ENCODE data around the gene AAK1. TPM values are rescaled to one million over a fixed set of nuclear protein-coding genes. Genes with fewer than 3 reads are reported as not detected.

Gene AAK1
- total and polyA plus RNA-seq, 2 donors (not counting 3 experiments of a cell fraction or from before 2014, with no cell fraction given): 31.0 to 127 TPM

GRCh38 chr2:69592511-69592910 lies 51.0 kb downstream of the AAK1 start:
- H4K20me1 ChIP-seq (replicated peaks; ENCODE audit: control insufficient read depth, extremely low read depth, insufficient read depth, low read length): peaks cover 27% of the 10 kb centered on the region
- ChIA-PET CTCF (no interaction called here), POLR2A (no interaction called here)
- no peak overlapping the region for H3K9ac ChIP-seq (replicated peaks; ENCODE audit: extremely low read depth, insufficient read depth, low read length)
- H2AFZ ChIP-seq (ENCODE audit: low read depth, low read length): no peak overlapping the region
- DNase-seq (ENCODE audit: low read depth, low spot score) (no peak), FAIRE-seq (no peak)
- intact Hi-C loops (cut with micrococcal nuclease) (no loop called here), dilution Hi-C loops (cut with MboI; ENCODE audit: extremely low pct_ligation_motif_present, low sequenced_read_pairs) (no loop called here)
- no peaks in the 10 kb centered on the region for H3K4me1 ChIP-seq (ENCODE audit: control insufficient read depth, extremely low read depth, insufficient read depth, low read length)
- no peak overlapping the region for H3K27ac ChIP-seq (ENCODE audit: insufficient read depth, low read depth, low read length)
- H3K9me1 ChIP-seq (replicated peaks; ENCODE audit: control insufficient read depth, extremely low read depth, insufficient read depth, low read length): no peaks in the 10 kb centered on the region
- no peaks in the 10 kb centered on the region for H3K9me3 ChIP-seq (replicated peaks; ENCODE audit: control insufficient read depth, insufficient read depth, low read length)
- no peak overlapping the region for H3K4me2 ChIP-seq (ENCODE audit: insufficient read depth, low read length)
- H3K36me3 ChIP-seq (ENCODE audit: control insufficient read depth in 2 of 2, extremely low read depth in 1 of 2, insufficient read depth in 2 of 2, low read length in 2 of 2): no peaks in the 10 kb centered on the region
- BruUV-seq (replicated peaks): no TSS peak
- H3K79me2 ChIP-seq (ENCODE audit: control insufficient read depth, insufficient read depth, low read length): peaks cover 69% of the 10 kb centered on the region
- TF ChIP-seq POLR2AphosphoS5 (IDR thresholded peaks at IDR 0.05; ENCODE audit: insufficient read depth, low read depth, low read length) (no peak), JUN (IDR thresholded peaks at IDR 0.05; ENCODE audit: borderline replicate concordance, insufficient read depth, insufficient read length, low read depth) (no peak), GATA2 (IDR thresholded peaks at IDR 0.05; ENCODE audit: insufficient read depth, insufficient read length, low read depth, low read length) (no peak), POLR2A (IDR thresholded peaks at IDR 0.05; ENCODE audit: low read depth, low read length) (no peak), FOS (IDR thresholded peaks at IDR 0.05; ENCODE audit: borderline replicate concordance, insufficient read depth, low read length) (no peak), MYC (IDR thresholded peaks at IDR 0.05; ENCODE audit: low read depth, low read length) (no peak), EZH2 (IDR thresholded peaks at IDR 0.05; ENCODE audit: borderline replicate concordance, low read depth, low read length, severe bottlenecking) (no peak)
- TF ChIP-seq, protein P1, sequence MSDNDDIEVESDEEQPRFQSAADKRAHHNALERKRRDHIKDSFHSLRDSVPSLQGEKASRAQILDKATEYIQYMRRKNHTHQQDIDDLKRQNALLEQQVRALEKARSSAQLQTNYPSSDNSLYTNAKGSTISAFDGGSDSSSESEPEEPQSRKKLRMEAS (IDR thresholded peaks at IDR 0.05; ENCODE audit: insufficient read depth, insufficient read length): no peak
- TF ChIP-seq, protein P2, sequence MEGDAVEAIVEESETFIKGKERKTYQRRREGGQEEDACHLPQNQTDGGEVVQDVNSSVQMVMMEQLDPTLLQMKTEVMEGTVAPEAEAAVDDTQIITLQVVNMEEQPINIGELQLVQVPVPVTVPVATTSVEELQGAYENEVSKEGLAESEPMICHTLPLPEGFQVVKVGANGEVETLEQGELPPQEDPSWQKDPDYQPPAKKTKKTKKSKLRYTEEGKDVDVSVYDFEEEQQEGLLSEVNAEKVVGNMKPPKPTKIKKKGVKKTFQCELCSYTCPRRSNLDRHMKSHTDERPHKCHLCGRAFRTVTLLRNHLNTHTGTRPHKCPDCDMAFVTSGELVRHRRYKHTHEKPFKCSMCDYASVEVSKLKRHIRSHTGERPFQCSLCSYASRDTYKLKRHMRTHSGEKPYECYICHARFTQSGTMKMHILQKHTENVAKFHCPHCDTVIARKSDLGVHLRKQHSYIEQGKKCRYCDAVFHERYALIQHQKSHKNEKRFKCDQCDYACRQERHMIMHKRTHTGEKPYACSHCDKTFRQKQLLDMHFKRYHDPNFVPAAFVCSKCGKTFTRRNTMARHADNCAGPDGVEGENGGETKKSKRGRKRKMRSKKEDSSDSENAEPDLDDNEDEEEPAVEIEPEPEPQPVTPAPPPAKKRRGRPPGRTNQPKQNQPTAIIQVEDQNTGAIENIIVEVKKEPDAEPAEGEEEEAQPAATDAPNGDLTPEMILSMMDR (IDR thresholded peaks at IDR 0.05; ENCODE audit: extremely low read depth in 1 of 2, insufficient read depth in 1 of 2, low read depth in 1 of 2, low read length in 2 of 2): no peak
- no peak overlapping the region for H3K4me3 ChIP-seq (replicated peaks in 1 of 3; ENCODE audit: insufficient read depth in 1 of 3, low read depth in 1 of 3, low read length in 3 of 3)
- no peaks in the 10 kb centered on the region for H3K27me3 ChIP-seq (ENCODE audit: control insufficient read depth in 2 of 2, insufficient read depth in 2 of 2, low read length in 2 of 2)

Data from endothelial cell of umbilical vein (primary cell).